Neural cell (in vitro differentiated cells): ENCODE results near the gene DGLUCY. TPM values are rescaled to one million over a fixed set of nuclear protein-coding genes. Genes with fewer than 3 reads are reported as not detected.

ENCODE experiments used
- H2AFZ ChIP-seq: fragments of 200-600, 300-800 bp; sonication (generic), shearing (Covaris generic); 2 replicates; pipeline ENCODE4 v1.6.0; 2014; ENCODE audit warnings: low read depth, mild to moderate bottlenecking, antibody characterized with exemption, low read length, moderate library complexity
- H3F3A ChIP-seq: fragments of 200-600 bp; shearing (Covaris generic); 2 replicates; pipeline ENCODE4 v1.6.1; 2016; ENCODE audit warnings: mild to moderate bottlenecking, moderate library complexity, mixed read lengths, antibody characterized with exemption, low read length; ENCODE audit not compliant: insufficient read depth, poor library complexity, severe bottlenecking
- H3K27ac ChIP-seq: fragments of 200-600, 300-800 bp; sonication (generic), shearing (Covaris generic); 2 replicates; pipeline ENCODE4 v1.5.1; 2014; ENCODE audit warnings: mild to moderate bottlenecking, low read length, moderate library complexity
- H3K27me3 ChIP-seq: fragments of 300-800, 200-600 bp; sonication (generic), shearing (Covaris generic); 2 replicates; pipeline ENCODE4 v1.6.0; 2014; ENCODE audit warnings: mild to moderate bottlenecking, low read depth, low read length, moderate library complexity; ENCODE audit not compliant: insufficient read depth
- H3K36me3 ChIP-seq: fragments of 300-800, 200-600 bp; sonication (generic), shearing (Covaris generic); 2 replicates; pipeline ENCODE4 v1.5.1; 2014; ENCODE audit warnings: mild to moderate bottlenecking, antibody characterized with exemption, low read length, moderate library complexity; ENCODE audit not compliant: insufficient read depth
- H3K4me2 ChIP-seq: fragments of 300-800, 200-600 bp; sonication (generic), shearing (Covaris generic); 2 replicates; pipeline ENCODE4 v1.6.0; 2014; ENCODE audit warnings: mild to moderate bottlenecking, low read length
- H3K4me3 ChIP-seq: fragments of 300-800, 200-600 bp; sonication (generic), shearing (Covaris generic); 2 replicates; pipeline ENCODE4 v1.5.1; 2014; ENCODE audit warnings: mild to moderate bottlenecking, low read length, moderate library complexity
- H3K79me2 ChIP-seq: fragments of 200-600 bp; shearing (Covaris generic); replicated peaks from 2 replicates; pipeline ENCODE4 v1.6.0; 2014; ENCODE audit warnings: mild to moderate bottlenecking, low read length, moderate library complexity; ENCODE audit not compliant: insufficient read depth
- H3K9ac ChIP-seq: fragments of 300-800, 200-600 bp; sonication (generic), shearing (Covaris generic); 2 replicates; pipeline ENCODE4 v1.6.1; 2016; ENCODE audit warnings: mild to moderate bottlenecking, low read length, mixed read lengths
- H3K9me2 ChIP-seq: fragments of 200-600 bp; shearing (Covaris generic); 2 replicates; pipeline ENCODE4 v1.6.1; 2016; ENCODE audit warnings: mild to moderate bottlenecking, low read length, mixed read lengths; ENCODE audit not compliant: insufficient read depth
- H3K9me3 ChIP-seq: fragments of 200-600, 300-800 bp; sonication (generic), shearing (Covaris generic); 2 replicates; pipeline ENCODE4 v1.6.1; 2016; ENCODE audit warnings: mild to moderate bottlenecking, mixed run types, low read length, moderate library complexity, mixed read lengths
- H4K20me1 ChIP-seq: fragments of 200-600 bp; shearing (Covaris generic); 2 replicates; pipeline ENCODE4 v1.6.1; 2016; ENCODE audit warnings: mild to moderate bottlenecking, mixed run types; ENCODE audit not compliant: insufficient read depth
- EP300 ChIP-seq: fragments of 450-650 bp; conservative IDR thresholded peaks from 2 replicates; pipeline ENCODE4 v1.6.1; 2014; ENCODE audit warnings: antibody characterized with exemption, mild to moderate bottlenecking, moderate library complexity; ENCODE audit not compliant: poor library complexity, severe bottlenecking
- EZH2 ChIP-seq: fragments of 200-600, 300-800 bp; shearing (Covaris generic), sonication (generic); IDR thresholded peaks from 2 replicates; pipeline ENCODE4 v1.6.1; 2014; ENCODE audit warnings: antibody characterized with exemption, low read length, borderline replicate concordance, mild to moderate bottlenecking; ENCODE audit not compliant: insufficient read depth, poor library complexity, severe bottlenecking
- MXI1 ChIP-seq: fragments of 450-650 bp; conservative IDR thresholded peaks from 2 replicates; pipeline ENCODE4 v1.6.1; 2014; ENCODE audit warnings: antibody characterized with exemption, mild to moderate bottlenecking; ENCODE audit not compliant: poor library complexity, severe bottlenecking
- POLR2AphosphoS5 ChIP-seq: IDR thresholded peaks from 2 replicates; pipeline ENCODE4 v1.6.1; 2012
- RAD21 ChIP-seq: fragments of 450-650 bp; conservative IDR thresholded peaks from 2 replicates; pipeline ENCODE4 v1.6.1; 2014; ENCODE audit warnings: antibody characterized with exemption, mild to moderate bottlenecking, moderate library complexity
- SMC3 ChIP-seq: fragments of 450-650 bp; conservative IDR thresholded peaks from 2 replicates; pipeline ENCODE4 v1.6.1; 2014; ENCODE audit warnings: antibody characterized with exemption, mild to moderate bottlenecking, moderate library complexity; ENCODE audit not compliant: poor library complexity
- TAF1 ChIP-seq: IDR thresholded peaks from 2 replicates; pipeline ENCODE4 v1.6.1; 2012; ENCODE audit warnings: low read depth
- polyA plus RNA-seq: library from polyadenylated mRNA; depleted of rRNA; stranded (reverse); fragments of >200 nt; gene quantifications from 2 replicates; pipeline ENCODE4 v1.2.3, GENCODE V29; 2014
- TF ChIP-seq, protein P1 (sequence below): IDR thresholded peaks from 2 replicates; pipeline ENCODE4 v1.6.1; 2012; ENCODE audit warnings: borderline replicate concordance
- TF ChIP-seq, protein P2 (sequence below): fragments of 450-650 bp; IDR thresholded peaks from 2 replicates; pipeline ENCODE4 v1.5.1; 2014; ENCODE audit warnings: antibody characterized with exemption, mild to moderate bottlenecking, moderate library complexity; ENCODE audit not compliant: poor library complexity, severe bottlenecking

The DGLUCY gene
- polyA plus RNA-seq, 1 donor from 2014 or later = 30.5 TPM

GRCh38 chr14:91270188-91270587, 156.3 kb downstream of the DGLUCY start:
- no peaks in the 10 kb centered on the region for H3K79me2 ChIP-seq
- H2AFZ ChIP-seq = no peak overlapping the region
- H3K9ac ChIP-seq = no peak overlapping the region
- no peaks in the 10 kb centered on the region for H3K9me3 ChIP-seq
- no peak overlapping the region for H3K4me2 ChIP-seq
- no peaks in the 10 kb centered on the region for H3K36me3 ChIP-seq
- H3K27me3 ChIP-seq = peaks cover under 1% of the 10 kb centered on the region
- H4K20me1 ChIP-seq = no peaks in the 10 kb centered on the region
- H3F3A ChIP-seq = no peaks in the 10 kb centered on the region
- H3K9me2 ChIP-seq = no peaks in the 10 kb centered on the region
- no peak overlapping the region for H3K27ac ChIP-seq
- no peak for TF ChIP-seq SMC3
- no peak for TF ChIP-seq MXI1
- TF ChIP-seq EZH2 = no peak
- TF ChIP-seq POLR2AphosphoS5 = no peak
- TF ChIP-seq, protein P1, sequence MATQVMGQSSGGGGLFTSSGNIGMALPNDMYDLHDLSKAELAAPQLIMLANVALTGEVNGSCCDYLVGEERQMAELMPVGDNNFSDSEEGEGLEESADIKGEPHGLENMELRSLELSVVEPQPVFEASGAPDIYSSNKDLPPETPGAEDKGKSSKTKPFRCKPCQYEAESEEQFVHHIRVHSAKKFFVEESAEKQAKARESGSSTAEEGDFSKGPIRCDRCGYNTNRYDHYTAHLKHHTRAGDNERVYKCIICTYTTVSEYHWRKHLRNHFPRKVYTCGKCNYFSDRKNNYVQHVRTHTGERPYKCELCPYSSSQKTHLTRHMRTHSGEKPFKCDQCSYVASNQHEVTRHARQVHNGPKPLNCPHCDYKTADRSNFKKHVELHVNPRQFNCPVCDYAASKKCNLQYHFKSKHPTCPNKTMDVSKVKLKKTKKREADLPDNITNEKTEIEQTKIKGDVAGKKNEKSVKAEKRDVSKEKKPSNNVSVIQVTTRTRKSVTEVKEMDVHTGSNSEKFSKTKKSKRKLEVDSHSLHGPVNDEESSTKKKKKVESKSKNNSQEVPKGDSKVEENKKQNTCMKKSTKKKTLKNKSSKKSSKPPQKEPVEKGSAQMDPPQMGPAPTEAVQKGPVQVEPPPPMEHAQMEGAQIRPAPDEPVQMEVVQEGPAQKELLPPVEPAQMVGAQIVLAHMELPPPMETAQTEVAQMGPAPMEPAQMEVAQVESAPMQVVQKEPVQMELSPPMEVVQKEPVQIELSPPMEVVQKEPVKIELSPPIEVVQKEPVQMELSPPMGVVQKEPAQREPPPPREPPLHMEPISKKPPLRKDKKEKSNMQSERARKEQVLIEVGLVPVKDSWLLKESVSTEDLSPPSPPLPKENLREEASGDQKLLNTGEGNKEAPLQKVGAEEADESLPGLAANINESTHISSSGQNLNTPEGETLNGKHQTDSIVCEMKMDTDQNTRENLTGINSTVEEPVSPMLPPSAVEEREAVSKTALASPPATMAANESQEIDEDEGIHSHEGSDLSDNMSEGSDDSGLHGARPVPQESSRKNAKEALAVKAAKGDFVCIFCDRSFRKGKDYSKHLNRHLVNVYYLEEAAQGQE = no peak
- TF ChIP-seq, protein P2, sequence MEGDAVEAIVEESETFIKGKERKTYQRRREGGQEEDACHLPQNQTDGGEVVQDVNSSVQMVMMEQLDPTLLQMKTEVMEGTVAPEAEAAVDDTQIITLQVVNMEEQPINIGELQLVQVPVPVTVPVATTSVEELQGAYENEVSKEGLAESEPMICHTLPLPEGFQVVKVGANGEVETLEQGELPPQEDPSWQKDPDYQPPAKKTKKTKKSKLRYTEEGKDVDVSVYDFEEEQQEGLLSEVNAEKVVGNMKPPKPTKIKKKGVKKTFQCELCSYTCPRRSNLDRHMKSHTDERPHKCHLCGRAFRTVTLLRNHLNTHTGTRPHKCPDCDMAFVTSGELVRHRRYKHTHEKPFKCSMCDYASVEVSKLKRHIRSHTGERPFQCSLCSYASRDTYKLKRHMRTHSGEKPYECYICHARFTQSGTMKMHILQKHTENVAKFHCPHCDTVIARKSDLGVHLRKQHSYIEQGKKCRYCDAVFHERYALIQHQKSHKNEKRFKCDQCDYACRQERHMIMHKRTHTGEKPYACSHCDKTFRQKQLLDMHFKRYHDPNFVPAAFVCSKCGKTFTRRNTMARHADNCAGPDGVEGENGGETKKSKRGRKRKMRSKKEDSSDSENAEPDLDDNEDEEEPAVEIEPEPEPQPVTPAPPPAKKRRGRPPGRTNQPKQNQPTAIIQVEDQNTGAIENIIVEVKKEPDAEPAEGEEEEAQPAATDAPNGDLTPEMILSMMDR = no peak
- TF ChIP-seq RAD21 = no peak
- no peak for TF ChIP-seq EP300
- TF ChIP-seq TAF1 = no peak
- H3K4me3 ChIP-seq = no peak overlapping the region

DNA sequence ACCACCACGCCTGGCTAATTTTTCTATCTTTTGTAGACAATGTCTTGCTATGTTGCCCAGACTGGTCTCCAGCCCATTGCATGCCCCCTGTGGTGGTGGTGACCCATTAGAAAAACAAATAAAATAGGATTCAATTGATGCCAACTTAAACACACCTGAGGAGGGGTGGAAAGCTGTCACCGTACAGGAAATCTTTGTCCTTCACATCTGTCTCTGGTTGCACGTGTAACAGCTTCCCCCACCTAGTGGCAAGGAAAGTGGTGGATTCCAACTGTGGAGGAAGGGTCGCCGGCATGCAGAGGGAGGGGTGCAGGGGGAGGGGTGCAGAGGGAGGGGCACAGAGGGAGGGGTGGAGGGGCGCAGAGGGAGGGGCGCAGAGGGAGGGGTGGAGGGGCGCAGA, 156.7 kb downstream of the DGLUCY start:
- no peaks in the 10 kb centered on the region for H3K27me3 ChIP-seq
- no peaks in the 10 kb centered on the region for H3K36me3 ChIP-seq
- H3K4me2 ChIP-seq = no peak overlapping the region
- no peak for TF ChIP-seq EZH2
- TF ChIP-seq SMC3 = no peak
- TF ChIP-seq, protein P1 = no peak
- TF ChIP-seq MXI1 = no peak
- TF ChIP-seq, protein P2 = no peak
- TF ChIP-seq TAF1 = no peak
- no peak for TF ChIP-seq RAD21
- no peak for TF ChIP-seq POLR2AphosphoS5
- no peak for TF ChIP-seq EP300
- no peaks in the 10 kb centered on the region for H4K20me1 ChIP-seq
- H3K4me3 ChIP-seq = no peak overlapping the region
- no peak overlapping the region for H3K9ac ChIP-seq
- H3K79me2 ChIP-seq = no peaks in the 10 kb centered on the region
- H2AFZ ChIP-seq = no peak overlapping the region
- no peak overlapping the region for H3K27ac ChIP-seq
- H3F3A ChIP-seq = no peaks in the 10 kb centered on the region
- no peaks in the 10 kb centered on the region for H3K9me2 ChIP-seq
- H3K9me3 ChIP-seq = no peaks in the 10 kb centered on the region
